Epithelial cell of esophagus (primary cell): ENCODE data around the gene IDS.
"Not testable (repeated sequence)": the region's sequence is repeated elsewhere in the genome, so short reads cannot be mapped to it uniquely, and the experiment has no call there.

Experiments used
- DNase-seq: peaks from one replicate; pipeline ENCODE4 v3.0.0; 2010; ENCODE audit warnings: low read depth
- H3K4me3 ChIP-seq: 2 replicates; pipeline ENCODE4 v1.5.1; 2011; ENCODE audit warnings: mild to moderate bottlenecking, low read length, control low read depth
- TF ChIP-seq, protein P1 (sequence below): IDR thresholded peaks from 2 replicates; pipeline ENCODE4 v1.5.1; 2011; ENCODE audit warnings: low read depth, mild to moderate bottlenecking, low read length, control low read depth, inconsistent platforms; ENCODE audit not compliant: insufficient read depth; ENCODE audit errors: missing control alignments

IDS gene

DNA sequence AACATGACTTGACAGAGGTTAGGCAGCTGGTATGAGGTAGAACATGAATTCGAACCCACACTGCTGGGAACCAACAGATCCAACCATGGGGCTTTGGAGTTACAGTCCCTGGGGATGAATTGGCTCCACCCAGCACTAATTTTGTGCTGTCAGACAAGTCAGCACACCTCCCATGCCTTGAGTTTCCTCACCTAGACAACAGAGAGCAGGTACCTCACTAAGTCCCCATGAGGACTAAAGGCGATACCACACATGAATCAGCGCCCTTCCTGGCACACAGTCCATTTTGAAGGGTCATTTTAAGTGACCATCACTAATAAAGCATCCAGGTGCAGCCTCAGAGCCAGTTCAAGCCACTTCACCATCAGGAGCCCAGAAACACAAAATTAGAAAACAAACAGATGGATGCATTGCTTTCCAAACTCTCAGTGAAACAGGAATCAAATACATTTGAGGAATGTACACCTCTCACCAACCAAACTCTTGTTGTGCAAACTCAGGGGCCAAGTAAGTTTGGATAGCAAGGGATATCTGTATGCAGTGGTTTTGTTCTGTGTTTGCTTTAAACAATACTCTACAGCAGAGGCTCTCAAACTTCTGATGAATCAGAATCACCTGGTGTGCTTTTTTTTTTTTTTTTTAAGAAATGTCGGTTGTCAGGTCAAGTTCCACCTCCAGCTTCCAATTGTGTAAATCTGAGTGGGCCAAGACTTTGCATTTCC lies 10.1 kb downstream of the IDS start:
- no peak overlapping the region for H3K4me3 ChIP-seq
- peak; percentile 47 for DNase-seq
- TF ChIP-seq, protein P1, sequence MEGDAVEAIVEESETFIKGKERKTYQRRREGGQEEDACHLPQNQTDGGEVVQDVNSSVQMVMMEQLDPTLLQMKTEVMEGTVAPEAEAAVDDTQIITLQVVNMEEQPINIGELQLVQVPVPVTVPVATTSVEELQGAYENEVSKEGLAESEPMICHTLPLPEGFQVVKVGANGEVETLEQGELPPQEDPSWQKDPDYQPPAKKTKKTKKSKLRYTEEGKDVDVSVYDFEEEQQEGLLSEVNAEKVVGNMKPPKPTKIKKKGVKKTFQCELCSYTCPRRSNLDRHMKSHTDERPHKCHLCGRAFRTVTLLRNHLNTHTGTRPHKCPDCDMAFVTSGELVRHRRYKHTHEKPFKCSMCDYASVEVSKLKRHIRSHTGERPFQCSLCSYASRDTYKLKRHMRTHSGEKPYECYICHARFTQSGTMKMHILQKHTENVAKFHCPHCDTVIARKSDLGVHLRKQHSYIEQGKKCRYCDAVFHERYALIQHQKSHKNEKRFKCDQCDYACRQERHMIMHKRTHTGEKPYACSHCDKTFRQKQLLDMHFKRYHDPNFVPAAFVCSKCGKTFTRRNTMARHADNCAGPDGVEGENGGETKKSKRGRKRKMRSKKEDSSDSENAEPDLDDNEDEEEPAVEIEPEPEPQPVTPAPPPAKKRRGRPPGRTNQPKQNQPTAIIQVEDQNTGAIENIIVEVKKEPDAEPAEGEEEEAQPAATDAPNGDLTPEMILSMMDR = no peak

DNA sequence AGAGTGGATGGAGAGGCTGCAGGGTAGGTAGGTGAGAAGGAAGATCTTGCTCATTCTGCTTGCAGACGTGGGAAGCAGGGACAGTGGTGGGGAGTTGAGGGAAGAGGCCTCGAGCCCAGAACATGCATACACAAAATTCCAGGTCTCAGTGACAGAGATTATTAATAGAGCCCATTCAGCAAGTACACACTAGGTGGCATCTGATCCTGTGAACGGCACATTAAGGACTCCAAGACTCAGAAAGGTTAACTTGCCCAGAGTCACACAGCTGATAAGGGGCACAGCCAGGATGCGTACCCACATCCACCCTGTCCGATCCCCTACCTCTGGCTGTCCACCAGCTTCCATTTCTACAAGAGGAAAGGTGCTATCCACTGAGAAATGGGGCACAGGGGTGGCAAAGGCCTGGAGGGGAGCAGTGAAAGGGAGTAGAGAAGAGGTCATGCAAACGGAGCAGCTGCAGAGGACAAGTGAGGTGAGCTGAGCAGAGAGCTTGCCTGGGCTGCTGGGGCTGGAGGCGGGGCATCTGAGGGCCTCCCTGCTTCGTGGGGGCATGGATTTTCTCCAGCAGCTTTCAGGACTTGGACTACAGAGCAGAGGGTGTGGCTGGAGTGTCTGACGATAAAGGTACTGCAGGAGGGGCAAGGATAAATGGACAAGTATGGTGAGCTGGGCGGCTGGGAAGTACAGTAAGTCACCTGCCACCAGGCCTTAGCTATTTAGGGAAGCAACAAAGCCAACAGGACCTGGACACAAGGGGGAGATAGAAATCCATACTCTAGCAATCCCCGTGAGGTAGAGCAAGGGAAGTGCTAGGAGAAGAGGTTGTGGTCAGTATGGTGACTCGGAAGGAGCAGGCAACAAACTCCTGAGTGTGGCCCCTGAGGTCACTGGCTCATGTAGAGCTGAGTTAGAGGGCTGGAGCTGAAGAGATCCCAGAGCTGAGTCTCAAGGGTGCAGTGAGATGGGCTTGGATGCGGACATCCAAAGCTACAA lies 11.2 kb downstream of the IDS start:
- DNase-seq = no peak
- TF ChIP-seq, protein P1 = peak; percentile 9
- no peak overlapping the region for H3K4me3 ChIP-seq

DNA sequence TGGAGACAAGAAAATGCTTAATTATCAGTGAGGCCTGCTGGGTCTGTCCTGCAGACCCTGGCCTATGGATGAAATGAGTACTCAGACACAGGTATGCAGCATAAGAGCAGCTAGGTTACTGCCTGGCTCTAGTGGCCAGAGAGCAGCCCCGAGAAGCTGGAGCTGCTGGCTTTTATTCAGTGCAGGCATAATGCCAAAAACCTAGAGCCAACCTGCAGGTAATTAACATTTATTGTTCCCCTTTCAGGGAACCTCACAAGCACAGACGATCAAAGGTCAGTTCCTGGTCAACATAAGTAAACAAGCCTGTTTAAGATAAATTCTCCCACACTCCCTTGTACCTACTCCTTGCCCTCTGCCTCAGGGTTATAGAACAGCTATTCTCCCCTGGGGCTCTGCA lies 13.3 kb downstream of the IDS start:
- TF ChIP-seq, protein P1 = no peak
- H3K4me3 ChIP-seq = no peak overlapping the region
- DNase-seq = no peak

DNA sequence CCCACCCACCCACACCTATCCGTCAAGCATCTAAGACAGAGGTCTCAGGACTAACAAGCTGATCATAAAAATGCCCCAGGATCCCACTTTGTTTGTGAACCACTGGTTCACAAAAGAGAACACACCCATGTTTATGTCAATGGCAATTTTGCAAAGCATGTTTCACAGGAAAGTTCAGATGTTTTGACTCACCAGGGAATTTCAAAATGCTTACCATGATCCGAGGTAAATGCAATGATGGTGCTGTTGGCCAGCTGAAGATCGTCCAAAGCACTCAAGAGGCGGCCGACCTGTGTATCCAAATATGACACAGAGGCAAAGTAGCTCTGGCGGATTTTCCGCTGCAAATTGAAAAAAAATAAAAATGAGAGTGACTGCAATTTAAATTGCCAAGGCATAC lies 15.0 kb downstream of the IDS start:
- peak; percentile 63 for DNase-seq
- no peak overlapping the region for H3K4me3 ChIP-seq
- TF ChIP-seq, protein P1 = no peak

GRCh38 chrX:149488411-149489052 lies 16.6 kb downstream of the IDS start:
- H3K4me3 ChIP-seq, DNase-seq: not testable (repeated sequence)

DNA sequence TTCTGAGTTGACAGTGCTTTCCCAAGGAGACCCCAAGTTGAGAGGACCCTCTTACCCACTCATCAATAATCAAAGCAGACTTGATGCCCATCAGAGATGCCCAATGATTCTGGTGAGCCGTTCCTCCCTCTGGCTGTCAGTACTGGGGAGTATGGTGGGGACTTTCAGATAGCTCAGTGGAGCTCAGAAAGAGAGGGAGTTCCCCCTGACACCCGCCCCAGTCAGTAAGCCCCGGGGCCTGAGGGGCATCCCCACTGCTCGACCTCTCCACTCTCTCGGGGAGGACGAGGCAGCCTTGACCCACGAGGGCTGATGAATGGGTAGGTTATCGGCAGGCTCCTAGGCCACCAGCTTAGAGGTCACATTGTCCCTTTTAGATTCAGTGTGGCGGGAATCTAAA lies 17.1 kb downstream of the IDS start:
- not testable (repeated sequence) for H3K4me3 ChIP-seq, DNase-seq

GRCh38 chrX:149487292-149487691 lies 17.8 kb downstream of the IDS start:
- peak; percentile 79 for DNase-seq
- H3K4me3 ChIP-seq = no peak overlapping the region
- TF ChIP-seq, protein P1 = peak; percentile 47
